Measurements from ENCODE around the gene CDC14B.
"Not testable (repeated sequence)": the region's sequence is repeated elsewhere in the genome, so short reads cannot be mapped to it uniquely, and the experiment has no call there.

CDC14B gene

DNA sequence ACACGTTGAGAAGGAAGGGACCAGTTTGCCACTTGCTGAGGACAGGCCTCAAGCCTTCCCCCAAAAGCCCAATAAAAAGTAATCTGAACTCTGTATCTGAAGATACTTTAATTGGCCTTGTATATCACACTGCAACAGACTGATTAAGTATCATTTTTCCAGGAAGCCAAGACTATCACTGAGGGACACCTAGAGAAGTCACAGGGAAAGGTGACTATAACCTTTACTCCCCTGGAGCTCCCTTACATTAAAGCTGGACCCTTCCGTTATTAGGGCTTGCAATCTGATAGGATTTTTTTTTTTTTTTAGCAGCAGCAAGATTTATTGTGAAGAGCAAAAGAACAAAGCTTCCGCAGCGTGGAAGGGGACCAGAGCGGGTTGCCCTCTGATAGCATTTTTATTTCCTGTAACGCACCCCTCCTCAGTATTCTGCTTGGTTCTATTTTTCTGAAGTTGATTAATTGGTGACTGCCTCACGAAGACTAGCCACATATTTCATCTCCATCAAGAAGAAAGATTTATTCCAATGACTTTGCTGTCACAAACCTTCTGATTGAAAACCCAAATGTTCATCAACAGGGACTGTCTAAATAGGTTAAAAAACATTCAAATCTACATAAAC, 2.7 kb downstream of the CDC14B start:
- Mint-ChIP-seq H3K27ac (no peak overlapping the region), H3K4me1 (ENCODE audit: low read depth) (no peaks in the 10 kb centered on the region), H3K27me3 (peaks cover 74% of the 10 kb centered on the region), H3K4me3 (no peak overlapping the region), H3K9me3 (no peaks in the 10 kb centered on the region), H3K36me3 (ENCODE audit: low read depth) (no peaks in the 10 kb centered on the region)
- intact Hi-C loops (cut with micrococcal nuclease): no loop called here

DNA sequence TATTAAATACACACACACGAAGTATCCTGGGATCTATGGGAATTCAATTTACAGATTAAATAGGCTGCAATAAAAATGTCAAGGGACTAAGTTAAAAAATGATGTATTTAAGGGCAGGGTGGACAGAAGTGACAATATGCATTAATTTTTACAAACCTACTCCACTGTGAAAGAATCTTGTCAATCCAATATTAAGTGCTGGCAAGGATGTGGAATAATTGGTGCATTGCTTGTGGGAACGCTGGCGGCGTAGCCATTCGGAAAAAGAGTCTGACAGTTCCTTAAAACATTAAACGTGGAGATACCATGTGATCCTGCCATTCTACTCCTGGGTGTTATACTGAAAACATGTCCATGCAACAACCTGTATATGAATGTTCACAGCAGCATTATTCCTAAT, 4.2 kb downstream of the CDC14B start:
- peaks cover 71% of the 10 kb centered on the region for H3K27me3 Mint-ChIP-seq
- no peaks in the 10 kb centered on the region for H3K36me3 Mint-ChIP-seq (ENCODE audit: low read depth)
- no peak overlapping the region for H3K27ac Mint-ChIP-seq
- no peaks in the 10 kb centered on the region for H3K4me1 Mint-ChIP-seq (ENCODE audit: low read depth)
- no peak overlapping the region for H3K4me3 Mint-ChIP-seq
- no peaks in the 10 kb centered on the region for H3K9me3 Mint-ChIP-seq
- intact Hi-C loops (cut with micrococcal nuclease): no loop called here

DNA sequence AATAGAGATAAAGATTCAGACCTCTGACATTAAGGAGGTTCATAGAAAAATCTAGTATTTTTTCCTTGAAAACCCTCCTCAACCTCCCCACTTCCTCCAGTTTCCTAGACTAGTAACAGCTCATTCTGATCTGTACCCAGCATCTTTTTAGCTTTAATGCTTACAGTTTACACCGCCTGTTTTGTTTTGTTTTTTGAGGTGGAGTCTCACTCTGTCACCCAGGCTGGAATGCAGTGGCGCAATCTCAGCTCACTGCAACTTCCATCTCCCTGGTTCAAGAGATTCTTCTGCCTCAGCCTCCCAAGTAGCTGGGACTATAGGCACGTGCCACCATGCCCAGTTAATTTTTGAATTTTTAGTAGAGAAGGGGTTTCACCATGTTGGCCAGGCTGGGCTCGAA, 5.0 kb downstream of the CDC14B start:
- H3K27ac Mint-ChIP-seq; H3K36me3 Mint-ChIP-seq (ENCODE audit: low read depth); H3K4me1 Mint-ChIP-seq (ENCODE audit: low read depth); H3K4me3 Mint-ChIP-seq; intact Hi-C loops (cut with micrococcal nuclease); H3K9me3 Mint-ChIP-seq: not testable (repeated sequence)
- H3K27me3 Mint-ChIP-seq: peaks cover 63% of the 10 kb centered on the region

DNA sequence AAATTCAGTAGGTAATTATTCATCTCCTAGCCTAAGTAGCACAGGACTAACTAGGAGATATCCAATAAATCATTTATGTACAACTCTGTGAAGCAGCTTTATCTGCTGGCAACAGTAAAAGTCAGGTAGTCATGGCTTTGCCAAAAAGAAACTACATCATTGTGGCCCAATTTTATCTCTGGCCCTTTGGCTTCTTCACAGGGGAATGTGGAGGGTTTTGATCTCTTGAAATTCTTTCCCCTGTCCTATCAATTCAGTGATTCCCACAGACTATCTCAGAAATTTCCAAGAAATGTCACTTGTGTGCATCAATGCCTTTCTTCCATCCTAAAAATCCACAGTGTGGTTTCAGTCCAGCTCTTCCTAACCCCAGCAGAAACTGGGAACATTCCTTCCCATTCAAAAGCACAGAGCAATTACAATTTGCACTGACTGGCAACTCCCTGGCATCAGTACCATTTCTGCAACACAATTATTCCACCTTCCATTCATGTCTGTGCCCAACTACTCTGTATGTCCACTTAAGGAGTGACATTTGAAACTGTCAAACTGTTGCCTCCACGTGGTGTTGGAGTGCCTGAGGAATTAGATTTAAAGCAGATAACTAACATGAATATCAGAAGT, 6.6 kb downstream of the CDC14B start:
- Mint-ChIP-seq H3K36me3 (ENCODE audit: low read depth) (no peaks in the 10 kb centered on the region), H3K4me1 (ENCODE audit: low read depth) (no peaks in the 10 kb centered on the region), H3K27ac (no peak overlapping the region), H3K4me3 (no peak overlapping the region), H3K9me3 (no peaks in the 10 kb centered on the region), H3K27me3 (peaks cover 58% of the 10 kb centered on the region)
- intact Hi-C loops (cut with micrococcal nuclease): no loop called here

DNA sequence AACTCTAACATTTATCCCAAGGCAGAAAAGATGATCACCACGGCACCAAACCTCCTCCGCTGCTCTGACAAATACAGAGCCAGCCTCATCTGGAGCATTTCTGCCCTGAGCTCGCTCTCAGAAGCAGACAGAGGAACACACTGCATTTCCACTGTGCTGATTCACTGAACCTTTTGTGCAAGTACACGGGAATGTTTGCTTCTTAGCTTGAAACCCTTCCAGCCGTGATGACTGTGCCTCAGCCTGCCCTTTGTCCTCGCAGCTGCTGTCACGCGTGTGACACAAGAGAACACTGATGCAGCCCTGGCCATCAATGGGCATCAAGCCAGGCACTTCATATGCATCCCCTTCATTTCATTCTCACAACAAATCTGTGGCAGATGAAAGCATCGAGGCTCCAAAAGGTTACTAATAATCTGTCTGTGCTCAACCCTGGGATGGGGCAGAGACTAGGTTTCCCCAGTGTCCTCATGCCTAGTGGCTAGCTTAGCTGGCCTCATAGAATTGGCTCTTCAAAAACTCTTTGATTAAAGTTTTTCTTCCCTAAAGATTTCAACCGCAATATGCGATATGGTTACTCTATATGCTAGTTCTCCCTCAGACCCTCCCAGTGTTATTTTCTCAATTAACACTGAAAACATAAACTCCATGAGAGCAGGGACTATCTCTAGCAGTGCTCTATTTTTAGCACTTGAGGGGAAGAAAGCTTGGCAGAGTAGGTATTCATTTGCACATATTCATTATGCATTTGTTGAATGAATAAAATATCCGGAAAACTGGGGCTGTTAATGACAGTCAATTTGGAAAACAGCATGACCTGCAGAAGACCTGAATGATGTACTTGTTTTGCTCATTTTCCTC, 7.3 kb downstream of the CDC14B start:
- no peak overlapping the region for H3K27ac Mint-ChIP-seq
- peaks cover 51% of the 10 kb centered on the region for H3K27me3 Mint-ChIP-seq
- H3K36me3 Mint-ChIP-seq (ENCODE audit: low read depth): no peaks in the 10 kb centered on the region
- H3K9me3 Mint-ChIP-seq: no peaks in the 10 kb centered on the region
- no peak overlapping the region for H3K4me3 Mint-ChIP-seq
- intact Hi-C loops (cut with micrococcal nuclease): no loop called here
- H3K4me1 Mint-ChIP-seq (ENCODE audit: low read depth): no peaks in the 10 kb centered on the region

DNA sequence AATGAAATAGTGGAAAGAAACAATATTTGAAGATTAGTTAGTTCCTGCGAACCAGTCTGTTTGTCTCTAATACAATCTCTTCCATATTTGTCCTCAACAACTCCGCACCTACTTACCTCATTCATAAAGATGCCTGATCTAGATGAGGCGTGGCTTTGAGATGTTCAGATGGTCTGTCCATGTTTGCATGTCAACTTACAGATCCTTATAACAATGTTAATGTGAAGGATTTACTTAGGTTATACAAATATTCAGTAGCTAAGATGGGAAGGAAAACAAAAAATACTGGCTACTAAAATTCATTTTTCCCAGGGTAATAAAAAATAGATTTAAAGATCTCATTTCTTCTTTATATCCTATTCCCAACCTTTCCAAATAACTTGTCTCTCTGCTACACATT, 8.3 kb downstream of the CDC14B start:
- no peak overlapping the region for H3K4me3 Mint-ChIP-seq
- H3K9me3 Mint-ChIP-seq: no peaks in the 10 kb centered on the region
- peaks cover 41% of the 10 kb centered on the region for H3K27me3 Mint-ChIP-seq
- H3K27ac Mint-ChIP-seq: no peak overlapping the region
- no peaks in the 10 kb centered on the region for H3K36me3 Mint-ChIP-seq (ENCODE audit: low read depth)
- H3K4me1 Mint-ChIP-seq (ENCODE audit: low read depth): no peaks in the 10 kb centered on the region
- intact Hi-C loops (cut with micrococcal nuclease): no loop called here

DNA sequence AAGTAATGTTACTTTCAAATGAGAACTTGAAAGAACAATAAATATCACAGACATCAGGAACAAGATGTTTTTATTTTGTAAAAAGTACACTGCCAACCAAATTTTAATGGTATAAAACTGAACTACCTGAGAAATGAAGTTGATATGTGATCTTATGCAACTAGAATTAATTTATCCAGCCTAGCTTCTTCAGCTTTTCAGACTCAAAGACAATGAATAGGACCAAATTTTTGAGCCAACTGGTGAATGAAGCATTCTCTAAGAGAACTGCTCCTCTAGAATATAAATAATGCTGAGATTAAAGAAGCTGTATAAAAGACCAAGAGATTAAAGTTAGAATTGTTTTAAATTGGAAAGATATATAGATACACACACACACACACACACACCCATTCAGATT, 9.9 kb downstream of the CDC14B start:
- H3K36me3 Mint-ChIP-seq (ENCODE audit: low read depth): no peaks in the 10 kb centered on the region
- peaks cover 30% of the 10 kb centered on the region for H3K27me3 Mint-ChIP-seq
- H3K9me3 Mint-ChIP-seq: no peaks in the 10 kb centered on the region
- H3K4me1 Mint-ChIP-seq (ENCODE audit: low read depth): no peaks in the 10 kb centered on the region
- H3K27ac Mint-ChIP-seq: no peak overlapping the region
- intact Hi-C loops (cut with micrococcal nuclease): no loop called here
- H3K4me3 Mint-ChIP-seq: no peak overlapping the region

DNA sequence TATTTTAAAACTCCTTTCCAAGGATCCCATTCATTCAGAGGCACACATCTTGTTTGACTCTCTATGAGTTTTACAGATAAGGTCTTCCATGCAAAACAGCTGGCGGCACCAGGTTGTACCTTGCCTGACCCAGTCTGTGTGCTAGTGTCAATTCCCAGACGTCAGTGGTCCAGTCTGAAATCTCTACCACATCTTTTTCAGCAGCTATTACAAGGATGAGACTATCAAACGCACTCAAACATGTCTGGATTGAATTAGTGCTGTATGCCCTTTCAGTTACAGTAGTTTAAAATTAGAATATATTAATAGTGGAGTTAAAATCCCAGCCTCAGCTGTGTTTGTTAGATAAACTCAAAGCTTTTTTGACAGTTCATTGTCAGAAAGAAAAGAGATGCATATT, 11.7 kb downstream of the CDC14B start:
- Mint-ChIP-seq H3K9me3 (no peaks in the 10 kb centered on the region), H3K27ac (no peak overlapping the region), H3K4me3 (no peak overlapping the region), H3K27me3 (peaks cover 21% of the 10 kb centered on the region), H3K36me3 (ENCODE audit: low read depth) (no peaks in the 10 kb centered on the region), H3K4me1 (ENCODE audit: low read depth) (no peaks in the 10 kb centered on the region)
- intact Hi-C loops (cut with micrococcal nuclease): no loop called here

DNA sequence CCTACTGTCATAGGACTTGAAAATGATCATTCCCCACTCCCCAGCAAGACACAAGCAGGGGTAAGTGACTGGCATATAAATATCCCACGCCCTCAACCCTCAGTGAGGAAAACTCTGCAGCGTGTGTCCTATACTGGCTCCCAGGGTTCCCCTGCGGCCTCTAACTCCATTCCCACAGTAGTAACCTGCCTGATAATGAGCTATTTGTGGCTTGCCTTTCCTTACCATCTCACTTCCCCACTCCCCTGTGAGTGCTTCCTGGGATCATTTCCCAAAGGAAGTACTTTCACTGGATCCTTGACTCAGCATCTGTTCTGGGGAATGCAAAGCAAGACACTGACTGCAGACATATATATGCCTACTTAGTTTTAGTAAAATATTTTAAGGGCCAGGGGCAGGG, 14.3 kb downstream of the CDC14B start:
- Mint-ChIP-seq H3K4me1 (ENCODE audit: low read depth) (no peaks in the 10 kb centered on the region), H3K9me3 (no peaks in the 10 kb centered on the region), H3K4me3 (no peak overlapping the region), H3K27ac (no peak overlapping the region), H3K36me3 (ENCODE audit: low read depth) (no peaks in the 10 kb centered on the region), H3K27me3 (peaks cover 3% of the 10 kb centered on the region)
- intact Hi-C loops (cut with micrococcal nuclease): no loop called here

DNA sequence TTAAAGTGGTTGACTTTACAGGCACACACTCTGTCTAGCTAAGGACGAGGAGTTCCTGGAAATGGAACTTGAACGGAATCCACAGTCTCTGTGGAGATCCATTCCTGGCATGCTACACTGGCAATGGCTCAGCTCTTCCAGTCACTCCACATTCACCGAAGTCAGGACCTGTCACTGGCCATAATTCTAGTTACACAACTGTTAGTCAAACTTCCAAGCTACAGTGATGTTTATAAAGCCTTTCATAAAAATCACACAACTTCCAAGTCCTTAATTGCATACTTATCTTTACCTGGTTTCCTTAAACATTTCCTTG, 15.7 kb downstream of the CDC14B start:
- intact Hi-C loops (cut with micrococcal nuclease): no loop called here
- Mint-ChIP-seq H3K27ac (no peak overlapping the region), H3K4me1 (ENCODE audit: low read depth) (no peaks in the 10 kb centered on the region), H3K9me3 (no peaks in the 10 kb centered on the region), H3K36me3 (ENCODE audit: low read depth) (no peaks in the 10 kb centered on the region), H3K27me3 (peaks cover under 1% of the 10 kb centered on the region), H3K4me3 (no peak overlapping the region)

DNA sequence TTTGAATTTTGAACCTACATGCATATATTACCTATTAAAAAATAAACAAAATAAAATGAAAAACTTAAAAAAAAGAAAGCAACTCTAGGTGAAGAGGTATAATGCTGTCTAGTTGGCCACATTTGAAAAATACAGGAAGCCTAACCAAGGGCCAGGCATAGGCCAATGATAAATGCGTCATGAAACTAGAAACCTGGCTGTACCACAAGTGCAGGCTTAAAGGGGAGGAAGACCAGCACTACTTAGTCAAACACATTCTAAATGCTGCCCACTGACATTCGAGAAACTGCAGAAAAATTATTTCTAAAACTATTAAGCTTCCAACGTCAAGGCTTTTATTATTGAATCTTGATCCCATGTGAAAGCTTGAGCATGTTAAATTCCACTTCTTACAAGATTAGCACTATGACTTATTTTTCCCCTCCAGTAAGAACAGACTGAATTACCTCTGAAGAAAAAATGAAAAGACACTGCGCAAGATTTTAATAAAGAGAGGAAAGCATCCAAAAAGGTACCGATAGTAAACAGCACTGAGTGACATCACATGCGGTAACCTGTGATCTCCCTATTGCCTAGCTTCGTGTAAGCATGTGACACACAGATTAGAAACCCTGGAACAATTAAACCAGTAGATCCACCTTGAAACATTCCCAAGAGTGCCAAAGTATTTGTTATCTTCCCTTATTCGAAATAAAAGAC, 16.2 kb downstream of the CDC14B start:
- H3K27me3 Mint-ChIP-seq: no peaks in the 10 kb centered on the region
- intact Hi-C loops (cut with micrococcal nuclease): no loop called here
- no peaks in the 10 kb centered on the region for H3K4me1 Mint-ChIP-seq (ENCODE audit: low read depth)
- no peak overlapping the region for H3K27ac Mint-ChIP-seq
- no peak overlapping the region for H3K4me3 Mint-ChIP-seq
- no peaks in the 10 kb centered on the region for H3K36me3 Mint-ChIP-seq (ENCODE audit: low read depth)
- no peaks in the 10 kb centered on the region for H3K9me3 Mint-ChIP-seq

DNA sequence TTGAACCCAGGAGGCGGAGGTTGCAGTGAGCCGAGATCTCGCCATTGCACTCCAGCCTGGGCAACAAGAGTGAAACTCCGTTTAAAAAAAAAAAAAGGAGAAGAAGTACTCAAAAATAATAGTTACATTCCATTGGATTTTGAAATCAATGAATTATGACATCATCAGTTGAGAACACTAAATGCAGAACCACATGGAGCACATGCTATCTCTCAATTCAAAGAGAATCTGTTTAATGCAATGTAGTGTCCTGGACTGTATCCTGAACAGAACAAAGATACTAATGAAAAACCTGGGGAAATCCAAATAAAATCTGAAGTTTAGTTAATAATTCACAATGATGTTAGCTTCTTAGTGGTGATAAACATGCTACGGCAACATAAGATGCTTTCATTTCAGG, 20.3 kb downstream of the CDC14B start:
- Mint-ChIP-seq H3K4me1 (ENCODE audit: low read depth) (no peaks in the 10 kb centered on the region), H3K27ac (no peak overlapping the region), H3K9me3 (no peaks in the 10 kb centered on the region), H3K36me3 (ENCODE audit: low read depth) (no peaks in the 10 kb centered on the region), H3K27me3 (no peaks in the 10 kb centered on the region), H3K4me3 (no peak overlapping the region)
- intact Hi-C loops (cut with micrococcal nuclease): no loop called here

DNA sequence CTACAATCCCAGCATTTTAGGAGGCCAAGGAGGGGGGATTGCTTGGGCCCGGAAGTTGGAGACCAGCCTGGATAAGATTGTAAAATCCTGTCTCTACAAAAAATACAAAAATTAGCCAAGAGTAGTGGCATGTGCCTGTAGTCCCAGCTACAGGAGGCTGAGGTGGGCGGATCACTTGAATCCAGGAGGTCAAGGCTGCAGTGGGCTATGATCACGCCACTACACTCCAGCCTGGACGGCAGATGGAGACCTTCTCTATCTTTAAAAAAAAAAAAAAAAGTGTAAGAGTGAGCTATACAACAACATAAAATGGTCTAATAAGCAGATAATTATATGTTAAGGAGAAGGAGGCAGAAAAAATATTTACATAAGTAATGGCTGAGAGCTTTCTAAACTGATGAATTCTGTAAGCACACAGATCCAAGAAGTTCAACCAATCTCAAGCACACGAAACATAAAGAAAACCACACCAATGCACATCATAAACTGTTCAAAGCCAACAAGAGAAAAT, 23.0 kb downstream of the CDC14B start:
- Mint-ChIP-seq H3K36me3 (ENCODE audit: low read depth) (no peaks in the 10 kb centered on the region), H3K27ac (no peak overlapping the region), H3K4me1 (ENCODE audit: low read depth) (no peaks in the 10 kb centered on the region), H3K9me3 (no peaks in the 10 kb centered on the region), H3K4me3 (no peak overlapping the region), H3K27me3 (peaks cover under 1% of the 10 kb centered on the region)
- intact Hi-C loops (cut with micrococcal nuclease): no loop called here

Measured in dendritic cell treated with granulocyte-macrophage colony-stimulating factor and Interleukin-4, amounts not matched to agents 40 ng/mL and 50 ng/mL, for 4 days (primary cell).